Anterior cingulate cortex (tissue), 58 donors: Measurements from ENCODE around the gene CTNNBIP1.

ENCODE experiments used
- DNase-seq, 58 donors: peaks; one replicate each; lab custom pipeline; 2025; lab: John Stamatoyannopoulos, UW

CTNNBIP1 gene

GRCh38 chr1:9860887-9861286 lies 49.2 kb downstream of the CTNNBIP1 start:
- peak in 1 of 58 donors; percentile 61 for DNase-seq

DNA sequence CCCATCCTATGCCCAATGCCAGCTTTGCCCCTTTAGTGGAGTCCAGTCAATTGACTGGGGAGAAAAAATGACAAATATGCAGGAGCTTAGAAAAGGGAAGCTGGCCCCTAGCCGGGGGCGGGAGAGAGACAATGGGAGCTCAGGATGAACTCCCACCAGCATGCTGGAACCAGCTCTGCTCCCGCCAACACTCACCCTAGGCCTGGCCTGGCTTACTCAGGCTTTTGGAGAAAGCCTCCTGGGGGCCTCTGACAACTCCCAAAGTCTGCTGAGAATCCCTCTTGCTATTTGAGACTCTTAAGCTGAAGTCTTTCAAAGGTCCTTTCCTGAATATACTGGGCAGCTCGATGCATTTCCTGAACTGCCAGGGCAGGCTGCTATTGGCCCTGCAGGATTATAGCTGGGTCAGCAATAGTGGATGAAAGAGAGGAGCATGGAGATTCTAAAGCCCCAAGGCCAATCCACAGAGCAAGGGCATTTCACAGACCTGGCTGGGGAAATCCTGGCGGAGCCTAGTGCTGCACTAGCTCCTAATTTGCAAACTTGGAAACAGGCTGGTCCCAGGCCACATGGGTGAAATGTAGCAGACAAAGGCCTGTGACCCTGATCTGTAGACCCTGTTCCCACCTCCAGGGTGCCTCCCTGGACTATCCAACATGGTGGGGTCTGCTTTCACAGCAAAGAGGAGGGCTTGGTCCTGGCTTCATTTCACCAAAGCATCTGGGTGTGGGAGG lies 50.6 kb downstream of the CTNNBIP1 start:
- no peak for DNase-seq

- DNase-seq: no peak
Measured at GRCh38 chr1:9858293-9859035, 51.6 kb downstream of the CTNNBIP1 start.

DNA sequence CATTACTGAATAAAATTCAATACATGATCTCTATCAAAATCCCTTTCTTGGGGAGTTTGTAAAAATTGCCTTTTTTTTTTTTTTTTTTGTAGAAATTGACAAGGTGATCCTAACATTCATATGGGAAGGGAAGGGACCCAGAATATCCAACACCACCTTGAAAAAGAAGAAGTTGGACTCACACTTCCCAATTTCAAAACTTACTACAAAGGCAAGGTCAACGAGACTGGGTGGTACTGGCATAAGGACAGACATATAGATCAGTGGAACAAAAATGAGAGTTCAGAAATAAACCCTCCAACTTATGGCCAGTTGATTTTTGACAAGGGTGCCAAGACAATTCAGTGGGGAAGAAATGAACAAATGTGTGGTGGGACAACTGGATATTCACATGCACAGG lies 54.9 kb downstream of the CTNNBIP1 start:
- no peak for DNase-seq

DNA sequence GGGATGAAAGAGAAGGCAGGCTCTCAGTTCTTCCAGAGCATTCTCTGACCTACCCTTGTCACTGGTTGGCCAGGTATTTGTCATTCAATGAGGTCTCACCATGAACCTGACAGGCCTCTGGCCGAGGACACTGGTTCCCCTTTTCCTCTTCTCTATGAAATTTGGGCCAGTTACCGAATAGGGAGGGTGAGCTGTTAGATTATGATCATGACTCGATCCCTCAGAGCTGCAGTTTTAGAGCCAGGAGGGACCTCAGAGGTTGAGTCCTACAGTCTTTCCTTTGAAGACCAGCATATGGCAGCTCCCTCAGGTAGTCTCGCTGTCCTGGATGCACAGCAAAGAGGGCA lies 56.8 kb downstream of the CTNNBIP1 start:
- DNase-seq: no peak

GRCh38 chr1:9852410-9853248 lies 57.4 kb downstream of the CTNNBIP1 start:
- peak in 46 of 58 donors; percentile 22 to 92 (median 64) for DNase-seq

DNA sequence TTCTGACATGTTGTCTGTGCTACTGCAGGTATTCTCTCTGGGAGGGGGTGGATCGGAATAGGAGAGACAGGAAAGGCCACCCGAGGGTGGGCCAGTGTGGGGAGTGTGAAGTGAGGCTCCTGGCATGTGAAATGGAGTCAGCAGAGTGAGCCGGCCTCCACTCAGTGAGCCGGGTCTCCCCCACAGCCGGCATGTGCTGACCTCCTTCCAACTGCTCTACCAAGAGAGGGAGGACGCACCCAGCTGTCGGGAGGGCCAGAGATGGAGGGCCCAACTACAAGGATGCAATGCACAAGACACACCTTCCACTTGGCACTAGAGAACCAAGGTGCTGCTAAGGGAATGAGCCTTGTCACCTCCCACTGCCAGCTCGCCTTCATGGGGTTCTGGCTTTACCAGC lies 58.1 kb downstream of the CTNNBIP1 start:
- peak in 1 of 58 donors; percentile 51 for DNase-seq

GRCh38 chr1:9850442-9851162 lies 59.5 kb downstream of the CTNNBIP1 start:
- no peak for DNase-seq

DNA sequence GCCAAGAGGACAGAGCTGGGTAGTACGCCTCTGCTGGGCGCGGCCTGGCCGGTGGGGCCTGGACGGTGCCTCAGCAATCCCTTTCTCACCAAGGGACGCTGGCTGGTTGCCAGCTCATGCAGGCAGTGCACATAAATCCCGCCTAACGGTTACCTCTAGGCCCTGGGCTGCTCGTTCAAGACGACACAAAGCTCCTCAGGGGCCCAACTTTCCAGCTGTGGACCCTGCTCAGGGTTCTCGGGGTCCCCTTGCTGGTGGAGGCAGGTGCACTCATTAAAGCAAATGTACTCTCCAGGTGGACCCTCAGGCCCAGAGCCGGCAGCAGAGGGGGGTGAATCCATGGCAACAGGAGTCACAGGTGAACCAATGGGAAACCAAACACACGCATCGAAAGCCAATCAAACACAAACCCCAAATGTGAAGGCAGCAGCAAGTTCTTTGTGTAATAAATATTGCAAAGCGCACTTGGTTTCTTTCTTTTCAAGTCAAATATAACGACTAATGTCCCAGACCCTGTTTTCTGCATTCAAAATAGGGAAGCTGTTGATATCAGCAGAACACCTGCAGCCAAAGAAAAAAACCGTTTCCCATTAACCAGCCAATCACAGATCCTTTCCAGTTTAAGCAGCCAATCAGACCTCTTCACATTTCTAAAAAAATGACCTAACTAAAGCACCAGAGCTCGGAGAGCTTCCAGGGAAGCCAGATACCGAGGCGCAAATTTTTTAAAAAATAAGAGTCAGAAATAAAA lies 60.2 kb downstream of the CTNNBIP1 start:
- peak in 5 of 58 donors; percentile 16 to 53 (median 30) for DNase-seq

DNA sequence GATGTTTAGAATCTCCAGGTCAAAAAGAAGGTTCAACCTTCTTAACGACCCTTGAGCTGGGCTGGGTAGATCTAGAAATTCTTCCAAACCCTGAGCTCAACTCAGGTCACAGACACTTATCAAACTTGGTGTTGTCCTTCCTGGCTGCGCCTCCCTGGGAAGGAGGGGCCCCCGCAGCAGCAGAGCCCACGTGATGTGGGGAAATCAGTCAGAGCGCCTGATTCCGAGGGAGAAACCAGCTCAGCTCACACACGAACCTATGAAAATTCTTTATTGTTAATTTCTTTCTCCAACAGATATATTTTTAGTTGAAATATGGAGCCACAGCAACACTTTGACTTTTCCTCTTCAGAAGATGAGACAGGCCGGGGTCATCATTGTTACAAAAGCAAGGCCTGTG lies 62.0 kb downstream of the CTNNBIP1 start:
- peak in 13 of 58 donors; percentile 13 to 63 (median 35) for DNase-seq

GRCh38 chr1:9847269-9847668 lies 62.8 kb downstream of the CTNNBIP1 start:
- no peak for DNase-seq

GRCh38 chr1:9846611-9847171 lies 63.4 kb downstream of the CTNNBIP1 start:
- no peak for DNase-seq

DNA sequence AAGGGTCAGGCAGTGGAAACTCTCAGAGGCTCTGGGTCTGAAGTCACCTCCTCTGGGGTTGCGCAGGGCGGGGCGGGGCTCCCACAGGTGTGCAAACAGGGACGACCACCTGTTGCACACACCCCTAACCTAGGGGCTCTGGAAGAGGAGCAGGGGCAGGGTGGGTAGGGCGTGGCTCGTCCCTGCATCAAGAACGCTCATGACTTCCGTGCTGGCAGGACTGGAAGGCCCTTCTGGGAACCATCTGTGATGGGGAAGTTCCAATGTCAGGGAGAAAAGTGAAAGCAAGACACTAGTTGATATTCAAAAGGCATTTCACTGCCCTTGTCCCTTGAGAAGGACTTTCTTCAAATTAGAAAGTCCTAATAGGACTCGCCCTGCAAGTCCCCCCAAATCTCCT lies 64.2 kb downstream of the CTNNBIP1 start:
- DNase-seq: peak in 1 of 58 donors; percentile 49

DNA sequence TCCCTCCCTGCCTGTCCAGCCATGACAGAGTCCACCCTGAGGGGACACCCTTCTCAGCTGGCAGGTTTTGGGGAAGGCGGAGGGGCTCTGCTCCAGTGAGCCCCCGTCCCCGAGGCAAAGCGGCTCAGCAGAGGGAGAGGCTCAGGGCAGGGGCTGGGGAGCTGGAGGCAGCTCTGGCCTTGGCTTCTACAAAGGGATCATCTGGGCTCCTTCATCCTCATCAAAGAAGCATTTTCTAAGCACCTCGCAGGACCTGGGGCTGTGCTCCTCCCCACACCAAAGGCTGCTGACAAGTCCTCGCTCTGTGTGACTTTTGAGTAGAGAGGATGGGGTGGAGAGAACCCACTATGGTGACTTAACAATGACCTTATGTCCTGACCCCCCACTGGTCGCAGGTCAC lies 65.3 kb downstream of the CTNNBIP1 start:
- DNase-seq: no peak

- DNase-seq: peak in 48 of 58 donors; percentile 27 to 89 (median 66)
Measured at GRCh38 chr1:9844106-9844505, 66.0 kb downstream of the CTNNBIP1 start.

- DNase-seq: no peak
Measured at GRCh38 chr1:9843576-9843945, 66.5 kb downstream of the CTNNBIP1 start.

GRCh38 chr1:9842781-9843575 lies 67.1 kb downstream of the CTNNBIP1 start:
- DNase-seq: peak in 23 of 58 donors; percentile 18 to 64 (median 41)

DNA sequence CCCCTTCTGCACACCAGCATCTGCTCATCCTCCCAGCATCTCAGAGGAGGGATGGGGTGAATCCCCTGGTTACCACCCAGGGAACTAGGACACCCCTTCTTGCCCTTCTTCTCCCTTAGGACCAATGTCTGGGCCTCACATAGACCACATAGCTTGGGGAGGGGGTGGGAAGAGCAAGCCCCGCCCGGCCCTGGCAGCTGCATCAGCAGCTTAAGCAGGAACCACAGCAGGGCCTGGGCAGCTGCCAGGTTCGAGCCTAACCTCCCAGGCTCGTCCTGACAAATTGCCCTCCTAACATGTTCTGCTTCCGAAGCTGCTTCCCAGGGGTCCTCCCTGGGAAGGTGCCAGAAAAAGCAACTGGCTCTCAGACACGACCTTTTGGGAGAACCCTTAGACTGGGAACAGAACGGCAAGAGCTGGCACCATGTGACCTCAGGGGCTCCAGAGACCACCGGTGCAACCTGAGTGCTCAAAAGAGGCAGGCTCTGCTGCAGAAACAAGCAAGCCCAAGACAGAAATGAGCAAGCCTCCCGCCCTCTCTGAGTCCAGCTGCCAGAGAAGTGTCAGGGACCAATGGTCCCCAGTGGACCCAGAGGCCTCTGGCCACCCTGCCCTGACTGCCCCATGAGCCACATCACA lies 67.9 kb downstream of the CTNNBIP1 start:
- DNase-seq: no peak
